DND-41 (cell line): Measurements from ENCODE around the gene AVPR1A.

Experiments
- ATAC-seq: fragments of 200-7000 bp; cut with Tn5 transposase; 3 replicates; pipeline ENCODE4 v1.9.1; 2021; ENCODE audit warnings: low read depth; ENCODE audit not compliant: insufficient read depth
- DNase-seq: peaks from one replicate; pipeline ENCODE4 v3.0.0-alpha.2; 2020
- H2AFZ ChIP-seq: 2 replicates; pipeline ENCODE4 v1.6.0; 2012; ENCODE audit warnings: low read depth, low read length
- H3K27ac ChIP-seq: 2 replicates; pipeline ENCODE4 v1.5.1; 2012; ENCODE audit warnings: low read length, inconsistent platforms
- H3K27me3 ChIP-seq: fragments of 200-600 bp; sonication (generic); 2 replicates; pipeline ENCODE4 v1.6.0; 2012; ENCODE audit warnings: low read length, mild to moderate bottlenecking, inconsistent platforms; ENCODE audit not compliant: insufficient read depth, poor library complexity
- H3K36me3 ChIP-seq: 2 replicates; pipeline ENCODE4 v1.5.1; 2012; ENCODE audit warnings: low read length, inconsistent platforms; ENCODE audit not compliant: insufficient read depth
- H3K4me1 ChIP-seq: 2 replicates; pipeline ENCODE4 v1.5.1; 2012; ENCODE audit warnings: mild to moderate bottlenecking, low read length; ENCODE audit not compliant: insufficient read depth
- H3K4me2 ChIP-seq: 2 replicates; pipeline ENCODE4 v1.6.0; 2012; ENCODE audit warnings: mild to moderate bottlenecking, moderate library complexity, low read length, inconsistent platforms; ENCODE audit not compliant: insufficient read depth
- H3K4me3 ChIP-seq, 2 experiments: fragments of 200-600 bp in 1 of 2; shearing (Covaris generic) in 1 of 2; 2 replicates each; pipeline ENCODE4 v1.5.1; 2012 to 2016; ENCODE audit warnings: inconsistent platforms in 2 of 2, low read length in 2 of 2, mild to moderate bottlenecking in 2 of 2, low read depth in 1 of 2, moderate library complexity in 1 of 2
- H3K79me2 ChIP-seq: 2 replicates; pipeline ENCODE4 v1.6.0; 2012; ENCODE audit warnings: low read length, inconsistent platforms; ENCODE audit not compliant: insufficient read depth
- H3K9ac ChIP-seq: 2 replicates; pipeline ENCODE4 v1.6.0; 2012; ENCODE audit warnings: low read depth, mild to moderate bottlenecking, inconsistent platforms, low read length, moderate library complexity
- H3K9me3 ChIP-seq: 2 replicates; pipeline ENCODE4 v1.5.1; 2012; ENCODE audit warnings: low read length, moderate library complexity, mild to moderate bottlenecking, inconsistent platforms; ENCODE audit not compliant: insufficient read depth, severe bottlenecking
- H4K20me1 ChIP-seq: 2 replicates; pipeline ENCODE4 v1.6.0; 2012; ENCODE audit warnings: low read length; ENCODE audit not compliant: insufficient read depth
- CTCF ChIP-seq: IDR thresholded peaks from 2 replicates; pipeline ENCODE4 v1.5.1; 2012; ENCODE audit warnings: borderline replicate concordance, low read length, moderate library complexity, mild to moderate bottlenecking; ENCODE audit not compliant: poor library complexity, severe bottlenecking; ENCODE audit errors: extremely low read depth
- EZH2 ChIP-seq: IDR thresholded peaks from 3 replicates; pipeline ENCODE4 v1.6.1; 2012; ENCODE audit warnings: borderline replicate concordance, low read depth, mild to moderate bottlenecking, moderate library complexity, low read length, inconsistent platforms; ENCODE audit not compliant: severe bottlenecking

The AVPR1A gene

GRCh38 chr12:63150713-63151622 is at the start of gene AVPR1A:
AVPR1A (minus strand) TSS chr12:63151201; CDS start chr12:63150836, 365 bp downstream.
- peaks cover 14% of the 10 kb centered on the region for H3K9me3 ChIP-seq
- TF ChIP-seq CTCF (no peak), EZH2 (no peak)
- ATAC-seq (no peak), DNase-seq (no peak)
- H3K27me3 ChIP-seq = no peaks in the 10 kb centered on the region
- no peaks in the 10 kb centered on the region for H3K4me1 ChIP-seq
- H2AFZ ChIP-seq = no peak within 1 kb of the TSS
- no peaks in the 10 kb centered on the region for H4K20me1 ChIP-seq
- no peak within 1 kb of the TSS for H3K9ac ChIP-seq
- no peaks in the 10 kb centered on the region for H3K79me2 ChIP-seq
- no peak within 1 kb of the TSS for H3K4me2 ChIP-seq
- H3K27ac ChIP-seq = no peak within 1 kb of the TSS
- no peak within 1 kb of the TSS for H3K4me3 ChIP-seq
- H3K36me3 ChIP-seq = no peaks in the 10 kb centered on the region

- Histone ChIP-seq H3K79me2 (no peaks in the 10 kb centered on the region), H4K20me1 (no peaks in the 10 kb centered on the region), H3K4me1 (no peaks in the 10 kb centered on the region), H3K9ac (no peak overlapping the region), H3K36me3 (no peaks in the 10 kb centered on the region), H3K27ac (no peak overlapping the region), H3K27me3 (no peaks in the 10 kb centered on the region), H3K4me3 (no peak overlapping the region), H3K4me2 (no peak overlapping the region), H3K9me3 (no peaks in the 10 kb centered on the region), H2AFZ (no peak overlapping the region)
- DNase-seq (no peak), ATAC-seq (no peak)
- TF ChIP-seq CTCF = no peak
- TF ChIP-seq EZH2 = no peak
Measured at GRCh38 chr12:63196168-63196567, 45.2 kb upstream of the AVPR1A start.

GRCh38 chr12:63179224-63179623 is 28.2 kb upstream of the AVPR1A start:
- H3K27me3 ChIP-seq = no peaks in the 10 kb centered on the region
- H3K9me3 ChIP-seq = peaks cover 35% of the 10 kb centered on the region
- no peak overlapping the region for H2AFZ ChIP-seq
- no peaks in the 10 kb centered on the region for H3K36me3 ChIP-seq
- no peak overlapping the region for H3K4me2 ChIP-seq
- no peaks in the 10 kb centered on the region for H4K20me1 ChIP-seq
- H3K4me3 ChIP-seq = no peak overlapping the region
- no peak overlapping the region for H3K9ac ChIP-seq
- TF ChIP-seq CTCF = no peak
- TF ChIP-seq EZH2 = no peak
- H3K4me1 ChIP-seq = no peaks in the 10 kb centered on the region
- DNase-seq (no peak), ATAC-seq (no peak)
- H3K79me2 ChIP-seq = no peaks in the 10 kb centered on the region
- no peak overlapping the region for H3K27ac ChIP-seq
